CD4-positive, alpha-beta memory T cell (primary cell): Measurements from ENCODE around the gene MPI. TPM values are rescaled to one million over a fixed set of nuclear protein-coding genes. Genes with fewer than 3 reads are reported as not detected.
"Not testable (repeated sequence)": the region's sequence is repeated elsewhere in the genome, so short reads cannot be mapped to it uniquely, and the experiment has no call there.

Experiments used
- CTCF ChIA-PET: fragments of 350-600 bp; sonication (Branson Sonifier 250); formaldehyde crosslinking; loops from one replicate; lab custom pipeline; 2021; ENCODE audit warnings: inconsistent platforms; ENCODE audit not compliant: partially characterized antibody; lab: Charles Lee
- POLR2A ChIA-PET: fragments of 350-600 bp; sonication (Branson Sonifier 250); formaldehyde crosslinking; loops from one replicate; lab custom pipeline; 2021; ENCODE audit not compliant: partially characterized antibody; lab: Charles Lee
- DNase-seq, 5 donors: peaks; one replicate each; pipeline versions ENCODE4 v3.0.0 to v3.0.0-alpha.2; 2020 to 2022; ENCODE audit warnings: mixed read lengths in 1 of 5
- H3K27ac ChIP-seq: one replicate; pipeline ENCODE4 v1.7.0; 2013; ENCODE audit warnings: low read depth, low read length
- H3K27me3 ChIP-seq: 2 replicates; pipeline ENCODE4 v1.7.0; 2013; ENCODE audit warnings: mild to moderate bottlenecking, low read length, moderate library complexity; ENCODE audit not compliant: insufficient read depth
- H3K36me3 ChIP-seq: 2 replicates; pipeline ENCODE4 v1.7.0; 2013; ENCODE audit warnings: mild to moderate bottlenecking, low read length, moderate library complexity; ENCODE audit not compliant: insufficient read depth
- H3K4me1 ChIP-seq: 2 replicates; pipeline ENCODE4 v1.7.0; 2013; ENCODE audit warnings: mild to moderate bottlenecking, low read length, moderate library complexity; ENCODE audit not compliant: insufficient read depth
- H3K4me3 ChIP-seq, 2 donors: one replicate each; pipeline ENCODE4 v1.7.0; 2013; ENCODE audit warnings: low read length in 2 of 2, mild to moderate bottlenecking in 1 of 2
- H3K9me3 ChIP-seq, 2 donors: one replicate each; pipeline ENCODE4 v1.7.0; 2013; ENCODE audit warnings: low read length in 2 of 2, control low read depth in 1 of 2; ENCODE audit not compliant: control insufficient read depth in 1 of 2
- H3K27ac Mint-ChIP-seq, 7 donors: one replicate each; pipeline ENCODE4 v1.8.0; 2020 to 2021; ENCODE audit warnings: mixed read lengths in 7 of 7, mild to moderate bottlenecking in 6 of 7, inconsistent platforms in 3 of 7, moderate library complexity in 3 of 7
- H3K27me3 Mint-ChIP-seq, 2 donors: one replicate each; pipeline ENCODE4 v1.8.0; 2020 to 2021; ENCODE audit warnings: mixed read lengths in 2 of 2
- H3K36me3 Mint-ChIP-seq, 2 donors: one replicate each; pipeline ENCODE4 v1.8.0; 2020 to 2021; ENCODE audit warnings: mixed read lengths in 2 of 2, inconsistent platforms in 1 of 2, mild to moderate bottlenecking in 1 of 2
- H3K4me1 Mint-ChIP-seq, 4 donors: one replicate each; pipeline ENCODE4 v1.8.0; 2020 to 2021; ENCODE audit warnings: mixed read lengths in 4 of 4, mild to moderate bottlenecking in 1 of 4
- H3K4me3 Mint-ChIP-seq, 8 donors: one replicate each; pipeline ENCODE4 v1.8.0; 2020 to 2021; ENCODE audit warnings: mixed read lengths in 8 of 8, mild to moderate bottlenecking in 7 of 8, moderate library complexity in 6 of 8, inconsistent platforms in 3 of 8
- H3K9me3 Mint-ChIP-seq, 8 donors: one replicate each; pipeline ENCODE4 v1.8.0; 2020 to 2021; ENCODE audit warnings: mixed read lengths in 8 of 8, mild to moderate bottlenecking in 5 of 8, inconsistent platforms in 3 of 8, moderate library complexity in 1 of 8
- intact Hi-C: fragments of 100-400 bp; cut with micrococcal nuclease; formaldehyde crosslinking; loops from one replicate; pipeline ENCODE4 v1.15.1; 2023
- polyA plus RNA-seq, 2 donors: library from polyadenylated mRNA; unstranded; fragments of 300-500 nt; fragmentation: Illumina TruSeq; gene quantifications; one replicate each; pipeline ENCODE4 v1.2.3, GENCODE V29; 2021
- total RNA-seq, 2 experiments: library from RNA; stranded (reverse); gene quantifications; one replicate each; pipeline ENCODE4 v1.2.3, GENCODE V29; 2021

Gene MPI
- total and polyA plus RNA-seq, 4 experiments from 2014 or later, result 63.0 to 73.1 (median 68.3) TPM

- peak overlapping the region; percentile 94 to 100 (median 99) for H3K4me3 Mint-ChIP-seq
- peaks cover 0 to 2% (median 0%) of the 10 kb centered on the region in 8 donors for H3K9me3 Mint-ChIP-seq
- H3K36me3 ChIP-seq, result no peaks in the 10 kb centered on the region
- DNase-seq, result peak in 1 of 5 donors; percentile 46
- CTCF ChIA-PET, result interaction anchor here (1.3 to 5.5 kb wide), 3 partner anchors 10 to 31 kb away, joined by 4 to 62 read pairs (median 7); partner anchors contain the start of gene ULK3
- no peaks in the 10 kb centered on the region for H3K27me3 ChIP-seq
- intact Hi-C loops, result loop anchor here (1.0 kb wide), 5 partner anchors 15 to 64 kb away; partner anchors contain the start of genes COX5A and FAM219B
- H3K9me3 ChIP-seq, result no peaks in the 10 kb centered on the region
- H3K27ac Mint-ChIP-seq, result peak overlapping the region; percentile 93 to 99 (median 97)
- H3K27me3 Mint-ChIP-seq, result no peaks in the 10 kb centered on the region
- H3K4me1 ChIP-seq, result peaks cover 46% of the 10 kb centered on the region
- POLR2A ChIA-PET, result interaction anchor here (1.1 to 5.5 kb wide), 11 partner anchors 9 to 64 kb away, joined by 3 to 50 read pairs (median 7); partner anchors contain the start of genes COX5A, FAM219B, MPI and ULK3
- peaks cover 6 to 25% of the 10 kb centered on the region in 2 donors for H3K36me3 Mint-ChIP-seq
- H3K4me1 Mint-ChIP-seq, result peaks cover 28 to 50% (median 37%) of the 10 kb centered on the region in 4 donors
- peak overlapping the region; percentile 93 for H3K27ac ChIP-seq
- peak overlapping the region; percentile 52 to 76 for H3K4me3 ChIP-seq
These were observed 16.0 kb upstream of the MPI start for GRCh38 chr15:74873756-74874424.

GRCh38 chr15:74878273-74878672 lies 11.6 kb upstream of the MPI start:
- peaks cover 0 to 3% of the 10 kb centered on the region in 2 donors for H3K36me3 Mint-ChIP-seq
- ChIA-PET CTCF (interaction anchor here (0.8 to 1.3 kb wide), 2 partner anchors 34 to 57 kb away, joined by 3 read pairs; no protein-coding TSS in a partner anchor), POLR2A (no interaction called here)
- H3K9me3 ChIP-seq, result no peaks in the 10 kb centered on the region
- no peaks in the 10 kb centered on the region for H3K27me3 ChIP-seq
- H3K9me3 Mint-ChIP-seq, result no peaks in the 10 kb centered on the region
- intact Hi-C loops, result no loop called here
- no peak overlapping the region for H3K4me3 Mint-ChIP-seq
- no peaks in the 10 kb centered on the region for H3K27me3 Mint-ChIP-seq
- H3K36me3 ChIP-seq, result no peaks in the 10 kb centered on the region
- H3K4me1 Mint-ChIP-seq, result peaks cover 5 to 17% (median 8%) of the 10 kb centered on the region in 4 donors
- DNase-seq, result no peak
- H3K4me3 ChIP-seq, result no peak overlapping the region
- no peak overlapping the region for H3K27ac ChIP-seq
- peaks cover 9% of the 10 kb centered on the region for H3K4me1 ChIP-seq
- H3K27ac Mint-ChIP-seq, result peak overlapping the region in 2 of 7 donors; percentile 20 to 30

GRCh38 chr15:74882528-74882927 lies 7.3 kb upstream of the MPI start:
- Histone ChIP-seq H3K4me1 (peaks cover 16% of the 10 kb centered on the region), H3K36me3 (no peaks in the 10 kb centered on the region), H3K4me3 (no peak overlapping the region), H3K9me3 (no peaks in the 10 kb centered on the region), H3K27ac (no peak overlapping the region), H3K27me3 (no peaks in the 10 kb centered on the region)
- peaks cover 6 to 26% (median 13%) of the 10 kb centered on the region in 4 donors for H3K4me1 Mint-ChIP-seq
- H3K27me3 Mint-ChIP-seq, result no peaks in the 10 kb centered on the region
- intact Hi-C loops, result no loop called here
- no peak for DNase-seq
- ChIA-PET CTCF (interaction anchor here (2.9 kb wide), 2 partner anchors 13 to 20 kb away, joined by 10 to 37 read pairs; no protein-coding TSS in a partner anchor), POLR2A (interaction anchor here (2.3 to 3.8 kb wide), 2 partner anchors 12 to 19 kb away, joined by 15 to 22 read pairs; no protein-coding TSS in a partner anchor)
- no peaks in the 10 kb centered on the region for H3K36me3 Mint-ChIP-seq
- H3K9me3 Mint-ChIP-seq, result no peaks in the 10 kb centered on the region
- peak overlapping the region in 1 of 7 donors; percentile 77 for H3K27ac Mint-ChIP-seq
- no peak overlapping the region for H3K4me3 Mint-ChIP-seq

- H3K4me3 Mint-ChIP-seq, result peak overlapping the region in 2 of 8 donors; percentile 17 to 39
- CTCF ChIA-PET, result interaction anchor here (1.0 to 2.9 kb wide), 9 partner anchors 9 to 253 kb away, joined by 3 to 37 read pairs (median 4); no protein-coding TSS in a partner anchor
- H3K9me3 Mint-ChIP-seq, result no peaks in the 10 kb centered on the region
These were observed 5.2 kb upstream of the MPI start for GRCh38 chr15:74884428-74885223.

GRCh38 chr15:74885461-74885860 lies 4.4 kb upstream of the MPI start:
- POLR2A ChIA-PET, result no interaction called here
- H3K4me1 Mint-ChIP-seq, result peaks cover 19 to 44% (median 28%) of the 10 kb centered on the region in 4 donors

More at GRCh38 chr15:74884428-74885223, 5.2 kb upstream of the MPI start:
- intact Hi-C loops, result no loop called here
- H3K36me3 ChIP-seq, result no peaks in the 10 kb centered on the region
- no peak overlapping the region for H3K4me3 ChIP-seq
- Mint-ChIP-seq H3K36me3 (peaks cover 0 to under 1% of the 10 kb centered on the region in 2 donors), H3K27ac (peak overlapping the region in 1 of 7 donors; percentile 72), H3K27me3 (no peaks in the 10 kb centered on the region), H3K4me1 (peaks cover 12 to 36% (median 20%) of the 10 kb centered on the region in 4 donors)
- no peak for DNase-seq
- no peak overlapping the region for H3K27ac ChIP-seq
- POLR2A ChIA-PET, result interaction anchor here (0.8 to 3.8 kb wide), 6 partner anchors 9 to 53 kb away, joined by 3 to 22 read pairs (median 8); partner anchors contain the start of genes COX5A and SCAMP2
- H3K27me3 ChIP-seq, result no peaks in the 10 kb centered on the region
- no peaks in the 10 kb centered on the region for H3K9me3 ChIP-seq
- H3K4me1 ChIP-seq, result peaks cover 27% of the 10 kb centered on the region

GRCh38 chr15:74887537-74888193 lies 2.2 kb upstream of the MPI start:
- POLR2A ChIA-PET, result interaction anchor here (1.1 to 10.7 kb wide), 2 partner anchors 14 to 16 kb away, joined by 3 to 155 read pairs; partner anchors contain the start of gene FAM219B

More at GRCh38 chr15:74885461-74885860, 4.4 kb upstream of the MPI start:
- Histone ChIP-seq H3K9me3 (no peaks in the 10 kb centered on the region), H3K4me1 (peaks cover 32% of the 10 kb centered on the region), H3K27me3 (no peaks in the 10 kb centered on the region), H3K27ac (no peak overlapping the region), H3K36me3 (no peaks in the 10 kb centered on the region), H3K4me3 (no peak overlapping the region)
- Mint-ChIP-seq H3K27me3 (no peaks in the 10 kb centered on the region), H3K27ac (no peak overlapping the region), H3K4me3 (no peak overlapping the region), H3K9me3 (no peaks in the 10 kb centered on the region), H3K36me3 (peaks cover 0 to 5% of the 10 kb centered on the region in 2 donors)
- intact Hi-C loops, result no loop called here
- no peak for DNase-seq
- CTCF ChIA-PET, result interaction anchor here (2.9 kb wide), 1 partner anchor 16 kb away, joined by 10 read pairs; no protein-coding TSS in a partner anchor

More at GRCh38 chr15:74887537-74888193, 2.2 kb upstream of the MPI start:
- intact Hi-C loops, H3K9me3 ChIP-seq, H3K27me3 ChIP-seq, H3K27ac ChIP-seq, DNase-seq, H3K9me3 Mint-ChIP-seq, H3K4me3 ChIP-seq, H3K27ac Mint-ChIP-seq, H3K27me3 Mint-ChIP-seq, H3K36me3 ChIP-seq: not testable (repeated sequence)
- peaks cover 25 to 62% (median 40%) of the 10 kb centered on the region in 4 donors for H3K4me1 Mint-ChIP-seq
- CTCF ChIA-PET, result interaction anchor here (0.9 to 2.9 kb wide), 2 partner anchors 14 kb away, joined by 3 to 15 read pairs; no protein-coding TSS in a partner anchor
- H3K36me3 Mint-ChIP-seq, result peaks cover 4 to 12% of the 10 kb centered on the region in 2 donors
- peaks cover 51% of the 10 kb centered on the region for H3K4me1 ChIP-seq
- H3K4me3 Mint-ChIP-seq, result peak overlapping the region in 2 of 8 donors; percentile 39
